HepG2 (cell line): Measurements from ENCODE around the gene TBXA2R. TPM values are rescaled to one million over a fixed set of nuclear protein-coding genes. Genes with fewer than 3 reads are reported as not detected.
A peak's percentile ranks its signal among the peaks of the same experiment; 100 is the strongest.
"Not testable (repeated sequence)": the region's sequence is repeated elsewhere in the genome, so short reads cannot be mapped to it uniquely, and the experiment has no call there.

ENCODE experiments used
- ATAC-seq: fragments of 200-7000 bp; cut with Tn5 transposase; 3 replicates; pipeline ENCODE4 v1.9.1; 2020; ENCODE audit warnings: mild to moderate bottlenecking, moderate library complexity
- BruUV-seq: library from RNA; stranded (reverse); fragments of 400-500 nt; replicated peaks from 2 replicates; lab custom pipeline; 2021; lab: Mats Ljungman, UMichigan
- CTCF ChIA-PET: fragments of 300-600 bp; formaldehyde crosslinking; extraction: SDS; loops from one replicate; lab custom pipeline; 2021; ENCODE audit warnings: low total read pairs, inconsistent platforms, low intra/inter-chr PET ratio; lab: Yijun Ruan, JAX
- POLR2A ChIA-PET: fragments of 350-600 bp; sonication (Branson Sonifier 250); formaldehyde crosslinking; loops from one replicate; lab custom pipeline; 2020; ENCODE audit warnings: antibody characterized with exemption, inconsistent platforms; lab: Yijun Ruan, JAX
- DNase-seq: peaks from one replicate; pipeline ENCODE4 v3.0.0-alpha.2; 2015; ENCODE audit warnings: low spot score
- FAIRE-seq: peaks from 3 replicates; lab custom pipeline; 2011; peaks lifted over from hg19 to GRCh38; lab: Jason Lieb, UNC
- H2AFZ ChIP-seq: one replicate; pipeline ENCODE4 v1.6.1; 2011; ENCODE audit warnings: low read length, inconsistent platforms
- H3K27ac ChIP-seq: fragments of 300-600 bp; 3 replicates; pipeline ENCODE4 v1.8.0; 2011; ENCODE audit warnings: mixed run types, mild to moderate bottlenecking, mixed read lengths, low read length, inconsistent platforms; ENCODE audit not compliant: insufficient read depth; ENCODE audit errors: extremely low read length
- H3K27me3 ChIP-seq, 2 experiments: fragments of 200-600 bp in 1 of 2; 2 replicates in 1 of 2; 3 replicates in 1 of 2; pipeline versions ENCODE4 v1.6.0 to v1.8.0; 2011; ENCODE audit warnings: low read length in 2 of 2, mild to moderate bottlenecking in 2 of 2, moderate library complexity in 2 of 2, inconsistent platforms in 1 of 2; ENCODE audit not compliant: insufficient read depth in 2 of 2, control insufficient read depth in 1 of 2
- H3K36me3 ChIP-seq, 2 experiments: fragments of 200-600 bp in 1 of 2; replicated peaks in 1 of 2; 2 replicates in 1 of 2; 3 replicates in 1 of 2; pipeline versions ENCODE4 v1.5.1 to v1.8.0; 2011; ENCODE audit warnings: low read length in 2 of 2, inconsistent platforms in 1 of 2; ENCODE audit not compliant: insufficient read depth in 2 of 2, control insufficient read depth in 1 of 2
- H3K4me1 ChIP-seq: 2 replicates; pipeline ENCODE4 v1.5.1; 2012; ENCODE audit warnings: low read length, inconsistent platforms; ENCODE audit not compliant: insufficient read depth
- H3K4me2 ChIP-seq: 2 replicates; pipeline ENCODE4 v1.6.0; 2011; ENCODE audit warnings: low read depth, low read length, inconsistent platforms
- H3K4me3 ChIP-seq, 3 experiments: fragments of 200-600 bp in 1 of 3; sonication (generic), shearing (Covaris generic) in 1 of 3; replicated peaks in 1 of 3; 2 replicates each; pipeline ENCODE4 v1.5.1; 2011 to 2016; ENCODE audit warnings: low read length in 3 of 3, inconsistent platforms in 2 of 3, low read depth in 2 of 3, mild to moderate bottlenecking in 2 of 3, control low read depth in 1 of 3, mixed read lengths in 1 of 3; ENCODE audit not compliant: insufficient read depth in 1 of 3
- H3K79me2 ChIP-seq: one replicate; pipeline ENCODE4 v1.6.1; 2011; ENCODE audit warnings: low read length, inconsistent platforms; ENCODE audit not compliant: insufficient read depth
- H3K9ac ChIP-seq: 2 replicates; pipeline ENCODE4 v1.6.0; 2011; ENCODE audit warnings: mild to moderate bottlenecking, low read depth, low read length, inconsistent platforms; ENCODE audit not compliant: insufficient read depth
- H3K9me3 ChIP-seq: 2 replicates; pipeline ENCODE4 v1.5.1; 2012; ENCODE audit warnings: mild to moderate bottlenecking, low read length
- H4K20me1 ChIP-seq: 2 replicates; pipeline ENCODE4 v1.6.0; 2011; ENCODE audit warnings: inconsistent platforms, mild to moderate bottlenecking, low read length, moderate library complexity; ENCODE audit not compliant: insufficient read depth
- CREB1 ChIP-seq, 2 experiments: fragments of 450-650 bp in 1 of 2; IDR thresholded peaks; 2 replicates each; pipeline ENCODE4 v1.6.1; 2016 to 2017; ENCODE audit warnings: control low read depth in 1 of 2, mild to moderate bottlenecking in 1 of 2, missing compliant biosample characterization in 1 of 2, missing genetic modification characterization in 1 of 2
- FOSL2 ChIP-seq: sonication (generic); formaldehyde crosslinking; IDR thresholded peaks from 2 replicates; pipeline ENCODE4 v1.4.0; 2020; ENCODE audit warnings: missing genetic modification reagents
- FUBP1 ChIP-seq: sonication (generic); formaldehyde crosslinking; IDR thresholded peaks from 2 replicates; pipeline ENCODE4 v1.5.1; 2020; ENCODE audit warnings: missing genetic modification reagents, mild to moderate bottlenecking, borderline replicate concordance
- MTF2 ChIP-seq: sonication (generic); formaldehyde crosslinking; IDR thresholded peaks from 2 replicates; pipeline ENCODE4 v1.5.0; 2020; ENCODE audit warnings: missing genetic modification reagents, borderline replicate concordance
- NFKB2 ChIP-seq: sonication (generic); formaldehyde crosslinking; IDR thresholded peaks from 2 replicates; pipeline ENCODE4 v1.4.0; 2020; ENCODE audit warnings: missing genetic modification reagents, borderline replicate concordance
- RBM22 ChIP-seq: fragments of 200-400 bp; formaldehyde crosslinking; optimal IDR thresholded peaks from 2 replicates; pipeline ENCODE3; 2017; ENCODE audit warnings: mild to moderate bottlenecking, low read length, moderate library complexity
- RORA ChIP-seq: sonication (generic); formaldehyde crosslinking; IDR thresholded peaks from 2 replicates; pipeline ENCODE4 v1.5.0; 2020; ENCODE audit warnings: mild to moderate bottlenecking, missing genetic modification reagents, moderate library complexity
- SAP130 ChIP-seq: IDR thresholded peaks from 2 replicates; pipeline ENCODE4 v1.6.1; 2016; ENCODE audit warnings: low read depth
- TAF15 ChIP-seq: fragments of 200-400 bp; formaldehyde crosslinking; IDR thresholded peaks from one replicate; pipeline ENCODE4 v1.6.1; 2018; ENCODE audit warnings: mild to moderate bottlenecking, low read depth, low read length; ENCODE audit not compliant: poor library complexity, severe bottlenecking
- ZBTB7B ChIP-seq: sonication (generic); formaldehyde crosslinking; IDR thresholded peaks from 2 replicates; pipeline ENCODE4 v1.4.0; 2020; ENCODE audit warnings: missing genetic modification reagents
- ZSCAN29 ChIP-seq: sonication (generic); formaldehyde crosslinking; conservative IDR thresholded peaks from 2 replicates; pipeline ENCODE4 v1.4.0; 2020; ENCODE audit warnings: mild to moderate bottlenecking, missing genetic modification reagents
- WGBS: methylation state at CpG from one replicate; pipeline ENCODE4 v1.1.6; 2017; ENCODE audit warnings: low lambda C conversion rate; 5-methylcytosine and 5-hydroxymethylcytosine counted together
- in situ Hi-C: cut with HindIII; loops from 2 replicates; pipeline ENCODE4 v1.10.0; 2017; ENCODE audit warnings: low pct_unique_long_range_greater_than_20kb; ENCODE audit not compliant: extremely low pct_ligation_motif_present
- intact Hi-C: fragments of 100-400 bp; cut with micrococcal nuclease; formaldehyde crosslinking; loops from one replicate; pipeline ENCODE4 v1.10.0; 2022; ENCODE audit not compliant: unreplicated experiment
- polyA plus RNA-seq, 8 experiments: library from polyadenylated mRNA; depleted of rRNA in 3 of 8; stranded (reverse) in 7 of 8; unstranded in 1 of 8; fragments of >200 nt; fragmentation: Illumina TruSeq in 4 of 8; extraction: Trizol in 4 of 8; gene quantifications; 2 replicates each; pipeline versions ENCODE4 v1.2.1 to v1.2.3, GENCODE V29; 2011 to 2016; ENCODE audit warnings: low read depth in 4 of 8, missing spikeins in 1 of 8, mixed read lengths in 1 of 8; ENCODE audit not compliant: insufficient read depth in 1 of 8
- total RNA-seq, 5 experiments: library from RNA; depleted of rRNA; stranded (reverse); fragments of >200 nt; fragmentation: Illumina TruSeq; extraction: Trizol; gene quantifications; 2 replicates each; pipeline ENCODE4 v1.2.3, GENCODE V29; 2016; ENCODE audit warnings: low read depth in 1 of 5

TBXA2R gene
- total and polyA plus RNA-seq, 2 of the 13 experiments (the other 11 are each of a cell fraction or from before 2014, with no cell fraction given) = 0.09 TPM; not detected in 1

GRCh38 chr19:3570606-3571011, 36.1 kb downstream of the TBXA2R start (continued):
- TF ChIP-seq ZBTB7B = no peak

- in situ Hi-C loops, ATAC-seq, H3K9ac ChIP-seq, H3K27ac ChIP-seq, DNase-seq, H3K4me3 ChIP-seq, H2AFZ ChIP-seq, CTCF ChIA-PET, H4K20me1 ChIP-seq, H3K9me3 ChIP-seq, H3K79me2 ChIP-seq, FAIRE-seq, BruUV-seq, H3K36me3 ChIP-seq, H3K27me3 ChIP-seq: not testable (repeated sequence)
- Histone ChIP-seq H3K4me1 (peaks cover 48% of the 10 kb centered on the region), H3K4me2 (peak overlapping the region; percentile 32; the same call in 1 of the 2 replicates)
- POLR2A ChIA-PET = interaction anchor here (0.7 to 0.8 kb wide), 2 partner anchors 12 to 172 kb away, joined by 3 read pairs; no protein-coding TSS in a partner anchor
- WGBS = 7% methylated on average over 11 of the region's 11 CpGs
- intact Hi-C loops = loop anchor here (5.0 kb wide), 1 partner anchor 63 kb away; the partner anchor contains the start of gene FZR1
Measured at GRCh38 chr19:3570042-3570441, 36.6 kb downstream of the TBXA2R start.

GRCh38 chr19:3565139-3565538, 41.5 kb downstream of the TBXA2R start:
- BruUV-seq = no TSS peak
- CTCF ChIA-PET = no interaction called here

More at GRCh38 chr19:3565139-3565538, 41.5 kb downstream of the TBXA2R start:
- FAIRE-seq (no peak), ATAC-seq (peak; percentile 64), DNase-seq (peak; percentile 46)
- Histone ChIP-seq H3K27me3 (peaks cover 0 to 1% of the 10 kb centered on the region in 2 experiments; a peak in 2 of 5 replicates), H3K4me3 (no peak overlapping the region), H2AFZ (no peak overlapping the region), H3K4me2 (peak overlapping the region; percentile 38), H3K27ac (no peak overlapping the region), H3K9me3 (no peaks in the 10 kb centered on the region), H4K20me1 (no peaks in the 10 kb centered on the region), H3K4me1 (peaks cover 49% of the 10 kb centered on the region), H3K9ac (no peak overlapping the region), H3K79me2 (no peaks in the 10 kb centered on the region), H3K36me3 (no peaks in the 10 kb centered on the region)
- intact Hi-C loops = no loop called here
- POLR2A ChIA-PET = interaction anchor here (1.2 kb wide), 1 partner anchor 9 kb away, joined by 3 read pairs; no protein-coding TSS in a partner anchor
- no peak for TF ChIP-seq FUBP1 (CRISPR knock-in tag)
- peak; percentile 84 for TF ChIP-seq FOSL2 (CRISPR knock-in tag)
- no peak for TF ChIP-seq MTF2
- no peak for TF ChIP-seq RBM22
- no peak for TF ChIP-seq ZSCAN29 (CRISPR knock-in tag)
- TF ChIP-seq TAF15 = no peak
- peak; percentile 34; the same call in 1 of the 2 replicates for TF ChIP-seq SAP130
- TF ChIP-seq CREB1 (IDR thresholded peaks at IDR 0.05) = peak; percentile 53
- no peak for TF ChIP-seq CREB1 (CRISPR knock-in tag; IDR thresholded peaks at IDR 0.05)
- no peak for TF ChIP-seq NFKB2
- TF ChIP-seq RORA (CRISPR knock-in tag) = no peak
- in situ Hi-C loops = no loop called here
- WGBS = 39% methylated on average over 14 of the region's 19 CpGs
